HEK293 (cell line): ENCODE data around the gene OR2V1.

Experiments used
- CTCF ChIA-PET: fragments of 350-600 bp; formaldehyde crosslinking; extraction: SDS; loops from one replicate; lab custom pipeline; 2021; ENCODE audit warnings: antibody characterized with exemption; lab: Yijun Ruan, JAX
- POLR2A ChIA-PET: fragments of 300-600 bp; formaldehyde crosslinking; extraction: SDS; loops from one replicate; lab custom pipeline; 2020; ENCODE audit warnings: antibody characterized with exemption, inconsistent platforms; lab: Yijun Ruan, JAX
- H3K27ac ChIP-seq: fragments of 200-500 bp; sonication (Bioruptor generic); 2 replicates; pipeline ENCODE4 v1.5.1; 2014; ENCODE audit warnings: low read depth, low read length, control low read depth, inconsistent platforms; ENCODE audit errors: extremely low read depth
- H3K36me3 ChIP-seq, 2 experiments: fragments of 200-500 bp in 1 of 2; sonication (Bioruptor generic) in 1 of 2; 1 replicate in 1 of 2; 2 replicates in 1 of 2; pipeline ENCODE4 v1.5.1; 2014 to 2017; ENCODE audit warnings: inconsistent platforms in 2 of 2, low read length in 2 of 2; ENCODE audit not compliant: control insufficient read depth in 2 of 2, insufficient read depth in 1 of 2
- H3K4me1 ChIP-seq: fragments of 200-500 bp; sonication (Bioruptor generic); 2 replicates; pipeline ENCODE4 v1.5.1; 2014; ENCODE audit warnings: mild to moderate bottlenecking, low read length, inconsistent platforms; ENCODE audit not compliant: control insufficient read depth, insufficient read depth
- H3K4me3 ChIP-seq: 2 replicates; pipeline ENCODE4 v1.5.1; 2011; ENCODE audit warnings: low read depth, mild to moderate bottlenecking, control low read depth, low read length, moderate library complexity
- H3K9me3 ChIP-seq: fragments of 200-500 bp; sonication (Bioruptor generic); 2 replicates; pipeline ENCODE4 v1.5.1; 2014; ENCODE audit warnings: low read depth, low read length, inconsistent platforms; ENCODE audit not compliant: control insufficient read depth, insufficient read depth
- FEZF1 ChIP-seq: fragments of 450-650 bp; formaldehyde crosslinking; IDR thresholded peaks from 2 replicates; pipeline ENCODE4 v1.5.1; 2016; ENCODE audit warnings: missing biosample characterization, missing genetic modification characterization
- HIC1 ChIP-seq: fragments of 450-650 bp; formaldehyde crosslinking; IDR thresholded peaks from 2 replicates; pipeline ENCODE4 v1.5.1; 2016; ENCODE audit warnings: missing biosample characterization, missing genetic modification characterization
- HOXA7 ChIP-seq: sonication (generic); formaldehyde crosslinking; IDR thresholded peaks from 2 replicates; pipeline ENCODE4 v1.8.1; 2022; ENCODE audit warnings: missing genetic modification reagents, borderline replicate concordance
- KLF10 ChIP-seq: fragments of 450-650 bp; IDR thresholded peaks from 2 replicates; pipeline ENCODE4 v1.5.1; 2018; ENCODE audit warnings: missing biosample characterization, mild to moderate bottlenecking, missing genetic modification characterization
- PRDM10 ChIP-seq: fragments of 450-650 bp; formaldehyde crosslinking; IDR thresholded peaks from 2 replicates; pipeline ENCODE4 v1.5.1; 2016; ENCODE audit warnings: missing biosample characterization, missing genetic modification characterization
- PRDM6 ChIP-seq: fragments of 450-650 bp; formaldehyde crosslinking; IDR thresholded peaks from 2 replicates; pipeline ENCODE4 v1.5.1; 2017; ENCODE audit warnings: missing biosample characterization, missing genetic modification characterization
- REST ChIP-seq: fragments of 450-650 bp; formaldehyde crosslinking; IDR thresholded peaks from 2 replicates; pipeline ENCODE4 v1.5.1; 2016; ENCODE audit warnings: missing biosample characterization, missing genetic modification characterization
- YY1 ChIP-seq: fragments of 450-650 bp; formaldehyde crosslinking; IDR thresholded peaks from 2 replicates; pipeline ENCODE4 v1.5.1; 2018; ENCODE audit warnings: missing biosample characterization, missing genetic modification characterization
- ZEB2 ChIP-seq: fragments of 450-650 bp; formaldehyde crosslinking; IDR thresholded peaks from 2 replicates; pipeline ENCODE4 v1.5.1; 2016; ENCODE audit warnings: missing biosample characterization, missing genetic modification characterization
- ZNF2 ChIP-seq: fragments of 450-650 bp; formaldehyde crosslinking; IDR thresholded peaks from 2 replicates; pipeline ENCODE4 v1.5.1; 2016; ENCODE audit warnings: missing biosample characterization, missing genetic modification characterization
- ZNF37A ChIP-seq: fragments of 450-650 bp; IDR thresholded peaks from 2 replicates; pipeline ENCODE4 v1.5.1; 2018; ENCODE audit warnings: missing biosample characterization, missing genetic modification characterization
- ZNF660 ChIP-seq: fragments of 450-650 bp; IDR thresholded peaks from 2 replicates; pipeline ENCODE4 v1.5.1; 2018; ENCODE audit warnings: missing biosample characterization, mild to moderate bottlenecking, missing genetic modification characterization
- ZNF785 ChIP-seq: fragments of 450-650 bp; formaldehyde crosslinking; IDR thresholded peaks from 2 replicates; pipeline ENCODE4 v1.5.1; 2016; ENCODE audit warnings: missing biosample characterization, missing genetic modification characterization

OR2V1 gene

GRCh38 chr5:181166812-181167733, 36.1 kb upstream of the OR2V1 start:
- ChIA-PET CTCF (interaction anchor here (1.0 to 3.6 kb wide), 6 partner anchors 8 to 298 kb away, joined by 3 to 27 read pairs (median 8); no protein-coding TSS in a partner anchor), POLR2A (interaction anchor here (0.6 kb wide), 1 partner anchor 56 kb away, joined by 3 read pairs; the partner anchor contains the start of gene TRIM41)
- TF ChIP-seq HOXA7 (CRISPR knock-in tag) (no peak), HIC1 (no peak), PRDM6 (peak; percentile 77), ZNF37A (tag by site-specific recombination) (no peak), PRDM10 (peak; percentile 56; the same call in 1 of the 2 replicates)
- Histone ChIP-seq H3K9me3 (no peaks in the 10 kb centered on the region), H3K36me3 (no peaks in the 10 kb centered on the region), H3K4me3 (no peak overlapping the region), H3K4me1 (peaks cover 6% of the 10 kb centered on the region), H3K27ac (no peak overlapping the region)

- TF ChIP-seq ZNF660 (tag by site-specific recombination) (peak; percentile 65; the same call in 1 of the 2 replicates), YY1 (tag by site-specific recombination) (no peak), ZNF2 (0 out of 2 replicates have a peak, but pooled peaks have one; percentile 6), FEZF1 (no peak), ZEB2 (0 out of 2 replicates have a peak, but pooled peaks have one; percentile 19), ZNF785 (tag by site-specific recombination) (no peak), KLF10 (0 out of 2 replicates have a peak, but pooled peaks have one; percentile 34), REST (tag by site-specific recombination) (peak; percentile 72)
- ChIA-PET CTCF (interaction anchor here (0.6 to 0.8 kb wide), 3 partner anchors 9 to 1795 kb away, joined by 3 to 6 read pairs (median 3); no protein-coding TSS in a partner anchor), POLR2A (no interaction called here)
- H3K4me3 ChIP-seq = no peak overlapping the region
- no peaks in the 10 kb centered on the region for H3K36me3 ChIP-seq
- H3K4me1 ChIP-seq = peaks cover 7% of the 10 kb centered on the region
- no peaks in the 10 kb centered on the region for H3K9me3 ChIP-seq
- no peak overlapping the region for H3K27ac ChIP-seq
Measured at GRCh38 chr5:181164076-181164952, 33.3 kb upstream of the OR2V1 start.
